ENCODE data around the gene HYLS1.

The HYLS1 gene

DNA sequence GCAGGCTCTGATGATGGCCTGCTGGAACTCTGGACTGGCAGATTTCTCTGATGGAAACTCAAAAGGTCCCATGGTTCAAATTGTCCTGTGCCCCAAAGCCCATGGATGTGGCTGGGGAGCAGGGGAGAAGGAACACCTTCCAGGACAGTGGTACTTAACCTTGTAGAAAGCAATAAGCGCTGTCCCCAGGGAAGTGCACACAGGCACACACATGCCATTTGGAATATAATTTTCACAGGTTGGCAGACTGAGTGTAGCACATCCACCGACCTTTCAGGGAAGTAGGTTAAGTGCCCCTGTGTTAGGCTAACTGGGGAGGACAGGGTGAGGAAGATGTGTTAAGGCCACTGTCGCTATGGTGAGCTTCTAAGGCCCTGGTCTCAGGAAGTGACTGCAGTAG is 34.7 kb downstream of the HYLS1 start:
- no peak for TF ChIP-seq CTCF (IDR thresholded peaks at IDR 0.05; ENCODE audit: borderline replicate concordance, insufficient read depth, low read depth, low read length)
- H3K4me3 ChIP-seq (ENCODE audit: low read depth, low read length), result no peak overlapping the region

- peak; percentile 81 for TF ChIP-seq CTCF (IDR thresholded peaks at IDR 0.05; ENCODE audit: borderline replicate concordance, insufficient read depth, low read depth, low read length)
- H3K4me3 ChIP-seq (ENCODE audit: low read depth, low read length), result no peak overlapping the region
These were observed 35.6 kb downstream of the HYLS1 start for GRCh38 chr11:125923012-125923579.

GRCh38 chr11:125923633-125924032 is 36.2 kb downstream of the HYLS1 start:
- TF ChIP-seq CTCF (IDR thresholded peaks at IDR 0.05; ENCODE audit: borderline replicate concordance, insufficient read depth, low read depth, low read length), result no peak

DNA sequence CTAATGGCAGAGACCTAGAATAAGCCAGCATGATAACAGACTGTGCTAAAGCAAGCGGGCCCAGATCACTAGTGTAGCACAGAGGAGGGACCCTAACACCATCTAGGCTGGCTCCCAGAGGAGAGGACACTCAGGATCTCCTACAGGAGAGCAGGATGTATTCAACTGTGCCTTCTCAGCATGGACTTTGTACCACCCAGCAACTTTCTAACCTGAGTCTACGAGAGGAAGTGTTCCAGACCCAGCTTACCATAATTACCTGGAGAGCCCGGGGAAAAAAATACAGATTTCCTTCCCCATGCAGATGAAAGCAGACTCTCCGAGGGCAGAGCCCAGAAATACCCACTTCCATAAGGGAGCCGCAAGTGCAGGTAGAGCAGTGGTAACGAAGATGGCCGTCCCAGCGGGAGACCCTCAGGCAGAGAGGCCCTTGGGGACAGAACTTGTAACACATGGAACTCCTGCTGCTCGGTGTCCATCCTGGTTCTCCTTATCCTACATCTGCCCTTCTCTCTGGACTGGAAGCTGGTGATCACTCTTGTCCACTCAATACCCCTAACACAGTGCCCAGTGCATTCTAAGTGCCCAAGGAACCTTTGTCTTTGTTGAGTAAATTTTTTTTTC is 37.0 kb downstream of the HYLS1 start:
- TF ChIP-seq CTCF (IDR thresholded peaks at IDR 0.05; ENCODE audit: borderline replicate concordance, insufficient read depth, low read depth, low read length), result no peak
- no peak overlapping the region for H3K4me3 ChIP-seq (ENCODE audit: low read depth, low read length)

More at GRCh38 chr11:125923633-125924032, 36.2 kb downstream of the HYLS1 start:
- no peak overlapping the region for H3K4me3 ChIP-seq (ENCODE audit: low read depth, low read length)

GRCh38 chr11:125925247-125925740 is 37.8 kb downstream of the HYLS1 start:
- no peak overlapping the region for H3K4me3 ChIP-seq (ENCODE audit: low read depth, low read length)
- TF ChIP-seq CTCF (IDR thresholded peaks at IDR 0.05; ENCODE audit: borderline replicate concordance, insufficient read depth, low read depth, low read length), result no peak

GRCh38 chr11:125925804-125926203 is 38.3 kb downstream of the HYLS1 start:
- no peak for TF ChIP-seq CTCF (IDR thresholded peaks at IDR 0.05; ENCODE audit: borderline replicate concordance, insufficient read depth, low read depth, low read length)
- H3K4me3 ChIP-seq (ENCODE audit: low read depth, low read length), result no peak overlapping the region

DNA sequence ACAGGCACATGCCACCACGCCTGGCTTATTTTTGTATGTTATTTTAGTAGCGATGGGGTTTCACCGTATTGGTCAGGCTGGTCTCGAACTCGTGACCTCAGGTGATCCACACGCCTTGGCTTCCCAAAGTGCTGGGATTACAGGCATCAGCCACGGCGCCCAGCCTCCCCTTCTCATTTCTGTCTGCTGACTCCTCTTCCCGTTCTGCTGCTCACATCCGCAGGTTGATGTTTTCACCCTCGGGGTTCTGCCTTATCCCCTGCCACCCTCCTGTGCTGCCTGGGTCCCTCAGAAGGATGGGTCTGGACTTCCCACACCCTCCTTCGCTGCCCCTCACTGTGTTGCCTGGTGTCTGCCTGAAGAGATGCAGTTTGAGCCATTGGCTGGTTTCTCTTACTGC is 39.2 kb downstream of the HYLS1 start:
- H3K4me3 ChIP-seq (ENCODE audit: low read depth, low read length), result no peak overlapping the region
- TF ChIP-seq CTCF (IDR thresholded peaks at IDR 0.05; ENCODE audit: borderline replicate concordance, insufficient read depth, low read depth, low read length), result no peak

All from GM12875 (cell line).